IMR-90 (cell line): ENCODE data around the gene BBS7. TPM values are rescaled to one million over a fixed set of nuclear protein-coding genes. Genes with fewer than 3 reads are reported as not detected.
A peak's percentile ranks its signal among the peaks of the same experiment; 100 is the strongest.

Experiments used
- ATAC-seq: fragments of 200-7000 bp; cut with Tn5 transposase; 2 replicates; pipeline ENCODE4 v1.9.1; 2020; ENCODE audit warnings: low read depth, mild to moderate bottlenecking, moderate library complexity
- BruUV-seq: library from RNA; stranded (reverse); fragments of 400-500 nt; replicated peaks from 2 replicates; lab custom pipeline; 2021; lab: Mats Ljungman, UMichigan
- CTCF ChIA-PET: fragments of 300-600 bp; formaldehyde crosslinking; extraction: SDS; loops from one replicate; lab custom pipeline; 2021; ENCODE audit warnings: antibody characterized with exemption; lab: Yijun Ruan, JAX
- POLR2A ChIA-PET: fragments of 300-600 bp; sonication (Branson Sonifier 250); formaldehyde crosslinking; loops from one replicate; lab custom pipeline; 2022; ENCODE audit warnings: antibody characterized with exemption; ENCODE audit not compliant: unreplicated experiment; lab: Charles Lee
- DNase-seq: peaks from one replicate; pipeline ENCODE4 v3.0.0; 2013
- H2AFZ ChIP-seq: replicated peaks from 2 replicates; pipeline ENCODE3; 2013; ENCODE audit warnings: low read length, mild to moderate bottlenecking; ENCODE audit not compliant: poor library complexity
- H2AK5ac ChIP-seq: 2 replicates; pipeline ENCODE4 v1.6.1; 2013; ENCODE audit warnings: low read depth, low read length, inconsistent platforms
- H2AK9ac ChIP-seq: replicated peaks from 2 replicates; pipeline ENCODE3; 2013; ENCODE audit warnings: mild to moderate bottlenecking, low read depth, low read length, moderate library complexity; ENCODE audit not compliant: poor library complexity
- H2BK120ac ChIP-seq: 2 replicates; pipeline ENCODE4 v1.6.1; 2013; ENCODE audit warnings: low read depth, low read length, inconsistent platforms
- H2BK15ac ChIP-seq: 3 replicates; pipeline ENCODE4 v1.6.1; 2013; ENCODE audit warnings: low read depth, low read length, inconsistent platforms
- H2BK20ac ChIP-seq: 2 replicates; pipeline ENCODE4 v1.6.1; 2013; ENCODE audit warnings: low read depth, mild to moderate bottlenecking, inconsistent platforms, low read length, moderate library complexity
- H2BK5ac ChIP-seq: 2 replicates; pipeline ENCODE4 v1.6.1; 2013; ENCODE audit warnings: mild to moderate bottlenecking, low read depth, low read length, inconsistent platforms; ENCODE audit not compliant: poor library complexity, severe bottlenecking
- H3K14ac ChIP-seq: replicated peaks from 2 replicates; pipeline ENCODE4 v1.6.1; 2013; ENCODE audit warnings: low read depth, low read length, inconsistent platforms
- H3K18ac ChIP-seq: 2 replicates; pipeline ENCODE4 v1.6.1; 2013; ENCODE audit warnings: low read depth, low read length, control low read depth
- H3K23ac ChIP-seq: 2 replicates; pipeline ENCODE4 v1.6.1; 2013; ENCODE audit warnings: low read depth, low read length, inconsistent platforms
- H3K27ac ChIP-seq: 2 replicates; pipeline ENCODE4 v1.5.1; 2013; ENCODE audit warnings: mild to moderate bottlenecking, control low read depth, low read length; ENCODE audit not compliant: insufficient read depth
- H3K27me3 ChIP-seq: 2 replicates; pipeline ENCODE4 v1.6.1; 2013; ENCODE audit warnings: low read length; ENCODE audit not compliant: control insufficient read depth, insufficient read depth
- H3K36me3 ChIP-seq: 2 replicates; pipeline ENCODE4 v1.6.1; 2013; ENCODE audit warnings: low read length, mixed read lengths; ENCODE audit not compliant: control insufficient read depth, insufficient read depth
- H3K4ac ChIP-seq: 2 replicates; pipeline ENCODE4 v1.6.1; 2013; ENCODE audit warnings: low read depth, low read length, inconsistent platforms
- H3K4me1 ChIP-seq: 2 replicates; pipeline ENCODE4 v1.6.1; 2013; ENCODE audit warnings: low read length, mixed read lengths; ENCODE audit not compliant: control insufficient read depth, insufficient read depth
- H3K4me2 ChIP-seq: 2 replicates; pipeline ENCODE4 v1.6.1; 2013; ENCODE audit warnings: low read depth, mild to moderate bottlenecking, control low read depth, low read length, moderate library complexity
- H3K4me3 ChIP-seq: 2 replicates; pipeline ENCODE4 v1.5.1; 2013; ENCODE audit warnings: low read depth, mild to moderate bottlenecking, control low read depth, low read length, moderate library complexity; ENCODE audit not compliant: insufficient read depth
- H3K56ac ChIP-seq: 2 replicates; pipeline ENCODE4 v1.6.1; 2013; ENCODE audit warnings: low read length, inconsistent platforms; ENCODE audit not compliant: insufficient read depth; ENCODE audit errors: extremely low read depth
- H3K79me1 ChIP-seq, 2 experiments: 2 replicates each; pipeline ENCODE4 v1.6.1; 2013; ENCODE audit warnings: low read length in 2 of 2, inconsistent platforms in 1 of 2, low read depth in 1 of 2
- H3K9ac ChIP-seq: 2 replicates; pipeline ENCODE4 v1.6.1; 2013; ENCODE audit warnings: low read depth, low read length, control low read depth
- H3K9me1 ChIP-seq: 2 replicates; pipeline ENCODE4 v1.6.1; 2013; ENCODE audit warnings: low read length, inconsistent platforms; ENCODE audit not compliant: insufficient read depth
- H3K9me3 ChIP-seq: 2 replicates; pipeline ENCODE4 v1.6.1; 2013; ENCODE audit warnings: low read length; ENCODE audit not compliant: control insufficient read depth, insufficient read depth
- H4K20me1 ChIP-seq: 2 replicates; pipeline ENCODE4 v1.6.1; 2013; ENCODE audit warnings: low read length, inconsistent platforms; ENCODE audit not compliant: insufficient read depth
- H4K5ac ChIP-seq: 2 replicates; pipeline ENCODE4 v1.6.1; 2013; ENCODE audit warnings: mild to moderate bottlenecking, low read depth, low read length, control low read depth
- H4K8ac ChIP-seq, 2 experiments: 2 replicates each; pipeline ENCODE4 v1.6.1; 2013; ENCODE audit warnings: low read depth in 2 of 2, low read length in 2 of 2, control low read depth in 1 of 2, inconsistent platforms in 1 of 2
- H4K91ac ChIP-seq: 2 replicates; pipeline ENCODE4 v1.6.1; 2013; ENCODE audit warnings: low read depth, low read length, inconsistent platforms; ENCODE audit not compliant: insufficient read depth
- CHD1 ChIP-seq: IDR thresholded peaks from 2 replicates; pipeline ENCODE4 v1.6.1; 2012; ENCODE audit warnings: low read depth, low read length, improper control_type of control experiment
- ELK1 ChIP-seq: fragments of 150-350 bp; IDR thresholded peaks from 2 replicates; pipeline ENCODE4 v1.6.1; 2016; ENCODE audit warnings: low read depth, mild to moderate bottlenecking, low read length, moderate library complexity, borderline replicate concordance
- FOS ChIP-seq: fragments of 150-350 bp; IDR thresholded peaks from 2 replicates; pipeline ENCODE4 v1.6.1; 2016; ENCODE audit warnings: low read depth, low read length
- MAFK ChIP-seq: IDR thresholded peaks from 2 replicates; pipeline ENCODE4 v1.6.1; 2012; ENCODE audit warnings: low read depth, low read length, improper control_type of control experiment
- MAZ ChIP-seq: IDR thresholded peaks from 2 replicates; pipeline ENCODE4 v1.6.1; 2012; ENCODE audit warnings: low read depth, mild to moderate bottlenecking, low read length, improper control_type of control experiment, moderate library complexity, borderline replicate concordance
- NFE2L2 ChIP-seq: fragments of 150-350 bp; IDR thresholded peaks from 2 replicates; pipeline ENCODE4 v1.6.1; 2016; ENCODE audit warnings: low read depth, mild to moderate bottlenecking, low read length
- POLR2A ChIP-seq: IDR thresholded peaks from 2 replicates; pipeline ENCODE4 v1.6.1; 2012; ENCODE audit warnings: mild to moderate bottlenecking, low read depth, low read length
- RAD21 ChIP-seq: IDR thresholded peaks from 2 replicates; pipeline ENCODE4 v1.6.1; 2012; ENCODE audit warnings: low read length, improper control_type of control experiment
- RFX5 ChIP-seq: IDR thresholded peaks from 2 replicates; pipeline ENCODE4 v1.8.0; 2012; ENCODE audit warnings: low read depth, mild to moderate bottlenecking, low read length, moderate library complexity
- WGBS, 2 experiments: methylation state at CpG; one replicate each; pipeline versions ENCODE4 v1.1.5 to v1.1.7; 2013; ENCODE audit warnings: missing lambda C conversion rate in 2 of 2; ENCODE audit not compliant: insufficient read length in 1 of 2; ENCODE audit errors: extremely low coverage in 2 of 2; 5-methylcytosine and 5-hydroxymethylcytosine counted together
- dilution Hi-C: fragments of 300-500 bp; cut with HindIII; formaldehyde crosslinking; loops from one replicate; pipeline ENCODE4 v1.14.3; 2018; ENCODE audit warnings: low sequenced_read_pairs; ENCODE audit not compliant: unreplicated experiment
- in situ Hi-C: fragments of 300-500 bp; cut with MboI; formaldehyde crosslinking; loops from 3 replicates; pipeline ENCODE4 v1.14.3; 2019; ENCODE audit warnings: low sequenced_read_pairs, inconsistent platforms, mixed read lengths
- intact Hi-C: fragments of 100-400 bp; cut with micrococcal nuclease; formaldehyde crosslinking; loops from 2 replicates; pipeline ENCODE4 v1.10.0; 2022
- polyA plus RNA-seq, 3 experiments: library from polyadenylated mRNA; depleted of rRNA; stranded (reverse); fragments of >200 nt; gene quantifications; 2 replicates each; pipeline ENCODE4 v1.2.3, GENCODE V29; 2012; ENCODE audit warnings: low replicate concordance in 1 of 3
- total RNA-seq: library from RNA; depleted of rRNA; stranded (reverse); fragments of >200 nt; gene quantifications from 2 replicates; pipeline ENCODE4 v1.2.3, GENCODE V29; 2012
- TF ChIP-seq, protein P1 (sequence below): conservative IDR thresholded peaks from 2 replicates; pipeline ENCODE4 v1.5.1; 2012; ENCODE audit warnings: mild to moderate bottlenecking, low read depth, low read length, improper control_type of control experiment

Gene BBS7
- total and polyA plus RNA-seq, 2 of the 4 experiments (the other 2 are of a cell fraction) = 23.0 to 32.3 TPM

GRCh38 chr4:121792966-121793365 is 77.3 kb downstream of the BBS7 start:
- Histone ChIP-seq H3K9ac (no peak overlapping the region), H2BK15ac (peak overlapping the region; percentile 74; the same call in 2 of the 3 replicates), H3K4me1 (peaks cover 27% of the 10 kb centered on the region), H2AK5ac (0 out of 2 replicates have a peak overlapping the region, but pooled peaks have one; percentile 30), H2BK120ac (peak overlapping the region; percentile 68), H3K36me3 (no peaks in the 10 kb centered on the region), H2BK5ac (no peak overlapping the region), H2BK20ac (peak overlapping the region; percentile 67), H3K4me2 (no peak overlapping the region), H4K5ac (no peak overlapping the region; the same call in 1 of the 2 replicates), H4K20me1 (no peaks in the 10 kb centered on the region), H2AFZ (no peak overlapping the region), H4K91ac (peak overlapping the region; percentile 41), H3K56ac (peak overlapping the region; percentile 18; the same call in 1 of the 2 replicates), H3K4me3 (no peak overlapping the region), H3K9me3 (no peaks in the 10 kb centered on the region), H4K8ac (peak overlapping the region in 1 of 2 experiments; percentile 12; a peak in 1 of 4 replicates), H3K4ac (peak overlapping the region; percentile 33; the same call in 1 of the 2 replicates), H3K27ac (no peak overlapping the region), H2AK9ac (no peak overlapping the region), H3K9me1 (peaks cover 7% of the 10 kb centered on the region; the same call in 1 of the 2 replicates), H3K14ac (0 out of 2 replicates have a peak overlapping the region, but pooled peaks have one; percentile 11), H3K79me1 (peaks cover 0 to 8% of the 10 kb centered on the region in 2 experiments; a peak in 1 of 4 replicates), H3K23ac (no peak overlapping the region), H3K27me3 (no peaks in the 10 kb centered on the region), H3K18ac (peak overlapping the region; percentile 49; the same call in 1 of the 2 replicates)
- no TSS peak for BruUV-seq
- ATAC-seq = no peak
- TF ChIP-seq POLR2A = no peak
- TF ChIP-seq RAD21 = no peak
- TF ChIP-seq ELK1 = no peak
- TF ChIP-seq CHD1 = no peak
- no peak for TF ChIP-seq FOS
- TF ChIP-seq, protein P1, sequence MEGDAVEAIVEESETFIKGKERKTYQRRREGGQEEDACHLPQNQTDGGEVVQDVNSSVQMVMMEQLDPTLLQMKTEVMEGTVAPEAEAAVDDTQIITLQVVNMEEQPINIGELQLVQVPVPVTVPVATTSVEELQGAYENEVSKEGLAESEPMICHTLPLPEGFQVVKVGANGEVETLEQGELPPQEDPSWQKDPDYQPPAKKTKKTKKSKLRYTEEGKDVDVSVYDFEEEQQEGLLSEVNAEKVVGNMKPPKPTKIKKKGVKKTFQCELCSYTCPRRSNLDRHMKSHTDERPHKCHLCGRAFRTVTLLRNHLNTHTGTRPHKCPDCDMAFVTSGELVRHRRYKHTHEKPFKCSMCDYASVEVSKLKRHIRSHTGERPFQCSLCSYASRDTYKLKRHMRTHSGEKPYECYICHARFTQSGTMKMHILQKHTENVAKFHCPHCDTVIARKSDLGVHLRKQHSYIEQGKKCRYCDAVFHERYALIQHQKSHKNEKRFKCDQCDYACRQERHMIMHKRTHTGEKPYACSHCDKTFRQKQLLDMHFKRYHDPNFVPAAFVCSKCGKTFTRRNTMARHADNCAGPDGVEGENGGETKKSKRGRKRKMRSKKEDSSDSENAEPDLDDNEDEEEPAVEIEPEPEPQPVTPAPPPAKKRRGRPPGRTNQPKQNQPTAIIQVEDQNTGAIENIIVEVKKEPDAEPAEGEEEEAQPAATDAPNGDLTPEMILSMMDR = no peak
- TF ChIP-seq MAZ = no peak
- TF ChIP-seq NFE2L2 = no peak
- no peak for TF ChIP-seq RFX5
- no peak for TF ChIP-seq MAFK
- intact Hi-C loops (no loop called here), dilution Hi-C loops (no loop called here), in situ Hi-C loops (no loop called here)
- DNase-seq = no peak
- ChIA-PET POLR2A (no interaction called here), CTCF (no interaction called here)
- no CpG with 5 or more reads among the region's 2 CpGs for WGBS, 2 experiments
